Measurements from ENCODE around the gene PRM1. TPM values are rescaled to one million over a fixed set of nuclear protein-coding genes. Genes with fewer than 3 reads are reported as not detected.

PRM1 gene
- total and polyA plus RNA-seq, 2 of the 8 experiments (the other 6 are each of a cell fraction or from before 2014, with no cell fraction given): 0.54 to 0.82 TPM

- no peak overlapping the region for H4K91ac ChIP-seq (replicated peaks; ENCODE audit: insufficient read length, low read length)
- no peaks in the 10 kb centered on the region for H3K9me3 ChIP-seq (ENCODE audit: insufficient read depth in 2 of 2, low read depth in 1 of 2, low read length in 1 of 2)
- H4K8ac ChIP-seq (ENCODE audit: extremely low read depth, insufficient read depth, low read length): no peak overlapping the region
- no peak overlapping the region for H4K5ac ChIP-seq (ENCODE audit: insufficient read length, low read depth, low read length)
- no peak overlapping the region for H3K9ac ChIP-seq (replicated peaks in 1 of 4; ENCODE audit: extremely low read depth in 1 of 4, low read depth in 3 of 4, low read length in 3 of 4)
- ChIA-PET CTCF (ENCODE audit: partially characterized antibody) (interaction anchor here (1.0 to 1.6 kb wide), 4 partner anchors 9 to 262 kb away, joined by 3 to 5 read pairs (median 3); no protein-coding TSS in a partner anchor), POLR2A (ENCODE audit: partially characterized antibody) (interaction anchor here (0.9 to 1.7 kb wide), 10 partner anchors 10 to 280 kb away, joined by 3 to 6 read pairs (median 3); no protein-coding TSS in a partner anchor)
- no peak overlapping the region for H2BK12ac ChIP-seq (ENCODE audit: low read depth, low read length)
- DNase-seq (ENCODE audit: low read depth in 1 of 2, low spot score in 2 of 2): no peak
- no peak overlapping the region for H2BK20ac ChIP-seq (ENCODE audit: low read length)
- H3K36me3 ChIP-seq (ENCODE audit: control insufficient read depth in 2 of 4, insufficient read depth in 4 of 4, low read length in 3 of 4): peaks cover 0 to 8% (median 5%) of the 10 kb centered on the region in 4 experiments; a peak in 5 of 8 replicates
- no peak overlapping the region for H2BK120ac ChIP-seq (replicated peaks; ENCODE audit: low read depth, low read length)
- H2AK5ac ChIP-seq (ENCODE audit: low read depth, low read length): no peak overlapping the region
- no peaks in the 10 kb centered on the region; a peak in 1 of 7 replicates for H3K27me3 ChIP-seq (replicated peaks in 1 of 4; ENCODE audit: control insufficient read depth in 3 of 4, extremely low read depth in 1 of 4, insufficient read depth in 3 of 4, low read length in 3 of 4)
- no peak overlapping the region for H3K56ac ChIP-seq (replicated peaks; ENCODE audit: insufficient read length, low read depth, low read length)
- no peak overlapping the region for H3K23ac ChIP-seq (ENCODE audit: insufficient read length)
- H3K27ac ChIP-seq (ENCODE audit: low read depth, low read length): no peak overlapping the region
- no peak overlapping the region for H3K4ac ChIP-seq (replicated peaks; ENCODE audit: insufficient read length, low read depth, low read length)
- H4K20me1 ChIP-seq (replicated peaks in 1 of 2; ENCODE audit: control insufficient read depth in 1 of 2, insufficient read depth in 2 of 2, low read length in 2 of 2): peaks cover 11 to 22% of the 10 kb centered on the region in 2 experiments
- H3K4me2 ChIP-seq (ENCODE audit: insufficient read depth in 1 of 2, low read depth in 2 of 2, low read length in 2 of 2): no peak overlapping the region
- 88% methylated on average over 9 of the region's 10 CpGs; no CpG with 5 or more reads in 1 of the 2 experiments for WGBS, 2 experiments (ENCODE audit: extremely low coverage in 1 of 2, insufficient coverage in 1 of 2, insufficient read length in 1 of 2, insufficient replicate concordance in 2 of 2, low coverage in 1 of 2, low lambda C conversion rate in 2 of 2, missing lambda C conversion rate in 1 of 2)
- H2BK15ac ChIP-seq (ENCODE audit: low read length): no peak overlapping the region
- no peak overlapping the region for H3K18ac ChIP-seq (ENCODE audit: extremely low read depth, low read length)
- no peak overlapping the region for H2AFZ ChIP-seq (ENCODE audit: low read length)
- FAIRE-seq: no peak
- peaks cover 4% of the 10 kb centered on the region for H3K79me1 ChIP-seq (ENCODE audit: low read depth, low read length)
- H2BK5ac ChIP-seq (ENCODE audit: low read depth, low read length): no peak overlapping the region
- peaks cover 6% of the 10 kb centered on the region; the same call in 1 of the 2 replicates for H3K23me2 ChIP-seq (ENCODE audit: low read depth, low read length)
- H3K14ac ChIP-seq (ENCODE audit: insufficient read length): no peak overlapping the region
- no peak for TF ChIP-seq CBX8 (IDR thresholded peaks at IDR 0.05; ENCODE audit: borderline replicate concordance, low read depth, low read length)
- 0 out of 2 replicates have a peak, but pooled peaks have one; percentile 3 for TF ChIP-seq POLR2AphosphoS5 (IDR thresholded peaks at IDR 0.05; ENCODE audit: low read depth, low read length)
- H3K79me2 ChIP-seq (ENCODE audit: control insufficient read depth in 1 of 2, insufficient read depth in 2 of 2, low read length in 2 of 2): peaks cover 0 to 28% of the 10 kb centered on the region in 2 experiments; a peak in 2 of 4 replicates
- H3K4me1 ChIP-seq (replicated peaks in 1 of 4; ENCODE audit: control insufficient read depth in 3 of 4, insufficient read depth in 4 of 4, low read length in 3 of 4): peaks cover 0 to 15% (median 7%) of the 10 kb centered on the region in 4 experiments; a peak in 5 of 7 replicates
- H3K4me3 ChIP-seq (ENCODE audit: extremely low read depth in 1 of 4, insufficient read depth in 2 of 4, low read depth in 3 of 4, low read length in 4 of 4): no peak overlapping the region
Observed at GRCh38 chr16:11250786-11251524, 30.2 kb downstream of the PRM1 start.

Measured in H1 (cell line).